Ascending aorta (tissue), 2 donors: ENCODE results near the gene CD300A. TPM values are rescaled to one million over a fixed set of nuclear protein-coding genes. Genes with fewer than 3 reads are reported as not detected.

Experiments
- DNase-seq, 2 donors: peaks; one replicate each; pipeline ENCODE4 v3.0.0-alpha.2; 2019; ENCODE audit warnings: low spot score in 2 of 2
- H3K27ac ChIP-seq, 2 donors: fragments of 200-600 bp; sonication (generic); one replicate each; pipeline ENCODE4 v1.5.1; 2016 to 2017; ENCODE audit warnings: mild to moderate bottlenecking in 1 of 2
- H3K27me3 ChIP-seq: fragments of 200-600 bp; sonication (generic); one replicate; pipeline ENCODE4 v1.5.1; 2017
- H3K36me3 ChIP-seq, 2 donors: fragments of 200-600 bp; sonication (generic); one replicate each; pipeline ENCODE4 v1.5.1; 2016
- H3K4me1 ChIP-seq, 2 donors: fragments of 200-600 bp; sonication (generic); one replicate each; pipeline ENCODE4 v1.5.1; 2016 to 2017; ENCODE audit warnings: mild to moderate bottlenecking in 1 of 2
- H3K4me3 ChIP-seq, 2 donors: fragments of 200-600 bp; sonication (generic); one replicate each; pipeline ENCODE4 v1.5.1; 2016 to 2017; ENCODE audit warnings: mild to moderate bottlenecking in 1 of 2
- H3K9me3 ChIP-seq, 2 donors: fragments of 200-600 bp; sonication (generic); one replicate each; pipeline ENCODE4 v1.5.1; 2016
- CTCF ChIP-seq, 3 experiments: fragments of 200-600 bp in 2 of 3; fragments of 450-650 bp in 1 of 3; sonication (generic) in 2 of 3; IDR thresholded peaks; one replicate each; pipeline ENCODE4 v1.5.1; 2016 to 2019; ENCODE audit warnings: antibody characterized with exemption in 3 of 3, mild to moderate bottlenecking in 1 of 3, moderate library complexity in 1 of 3
- intact Hi-C: fragments of 100-400 bp; cut with DNase I; formaldehyde crosslinking; loops from one replicate; pipeline ENCODE4 v1.15.1; 2023
- total RNA-seq: library from RNA; depleted of rRNA; stranded (reverse); fragments of >200 nt; gene quantifications from one replicate; pipeline ENCODE4 v1.1.0, GENCODE V29; 2016

CD300A gene
- total RNA-seq, 1 donor from 2014 or later, result 21.9 TPM

- H3K9me3 ChIP-seq, result no peaks in the 10 kb centered on the region
- H3K4me3 ChIP-seq, result no peak overlapping the region
- no peak for DNase-seq
- H3K36me3 ChIP-seq, result no peaks in the 10 kb centered on the region
- H3K4me1 ChIP-seq, result peaks cover 43 to 84% of the 10 kb centered on the region in 2 donors
- intact Hi-C loops, result loop anchor here (5.0 to 10.0 kb wide), 2 partner anchors 297 to 805 kb away; partner anchors contain the start of genes NHERF1 and SDK2
- H3K27ac ChIP-seq, result peak overlapping the region; percentile 94 to 98
- TF ChIP-seq CTCF (IDR thresholded peaks at IDR 0.05), result no peak
- H3K27me3 ChIP-seq, result no peaks in the 10 kb centered on the region
Observed at GRCh38 chr17:74450231-74450630, 16.2 kb upstream of the CD300A start.

- Histone ChIP-seq H3K27ac (peak overlapping the region; percentile 94 to 98), H3K27me3 (no peaks in the 10 kb centered on the region), H3K9me3 (no peaks in the 10 kb centered on the region), H3K4me1 (peaks cover 43 to 77% of the 10 kb centered on the region in 2 donors), H3K36me3 (no peaks in the 10 kb centered on the region), H3K4me3 (no peak overlapping the region)
- TF ChIP-seq CTCF (IDR thresholded peaks at IDR 0.05), result no peak
- intact Hi-C loops, result loop anchor here (5.0 to 10.0 kb wide), 2 partner anchors 296 to 806 kb away; partner anchors contain the start of genes NHERF1 and SDK2
- DNase-seq, result no peak
Observed at GRCh38 chr17:74450925-74451403, 15.5 kb upstream of the CD300A start.

GRCh38 chr17:74451557-74451956 is 14.9 kb upstream of the CD300A start:
- Histone ChIP-seq H3K9me3 (no peaks in the 10 kb centered on the region), H3K27ac (peak overlapping the region; percentile 94 to 98), H3K36me3 (no peaks in the 10 kb centered on the region), H3K27me3 (no peaks in the 10 kb centered on the region), H3K4me1 (peaks cover 43 to 71% of the 10 kb centered on the region in 2 donors), H3K4me3 (no peak overlapping the region)
- intact Hi-C loops, result loop anchor here (5.0 to 10.0 kb wide), 2 partner anchors 296 to 807 kb away; partner anchors contain the start of genes NHERF1 and SDK2
- TF ChIP-seq CTCF (IDR thresholded peaks at IDR 0.05), result no peak
- DNase-seq, result no peak

GRCh38 chr17:74452033-74452840 is 14.2 kb upstream of the CD300A start:
- no peak for TF ChIP-seq CTCF (IDR thresholded peaks at IDR 0.05)
- intact Hi-C loops, result loop anchor here (5.0 to 10.0 kb wide), 2 partner anchors 295 to 807 kb away; partner anchors contain the start of genes NHERF1 and SDK2
- peak overlapping the region; percentile 94 to 98 for H3K27ac ChIP-seq
- peaks cover 43 to 66% of the 10 kb centered on the region in 2 donors for H3K4me1 ChIP-seq
- H3K4me3 ChIP-seq, result no peak overlapping the region
- no peak for DNase-seq
- H3K27me3 ChIP-seq, result no peaks in the 10 kb centered on the region
- H3K9me3 ChIP-seq, result no peaks in the 10 kb centered on the region
- H3K36me3 ChIP-seq, result no peaks in the 10 kb centered on the region

- H3K27ac ChIP-seq, result peak overlapping the region; percentile 94 to 98
- intact Hi-C loops, result loop anchor here (5.0 to 10.0 kb wide), 2 partner anchors 294 to 808 kb away; partner anchors contain the start of genes NHERF1 and SDK2
- DNase-seq, result no peak
- peak overlapping the region; percentile 59 to 64 for H3K4me3 ChIP-seq
- TF ChIP-seq CTCF (IDR thresholded peaks at IDR 0.05), result no peak
- H3K9me3 ChIP-seq, result no peaks in the 10 kb centered on the region
- H3K4me1 ChIP-seq, result peaks cover 39 to 57% of the 10 kb centered on the region in 2 donors
- no peaks in the 10 kb centered on the region for H3K36me3 ChIP-seq
- no peaks in the 10 kb centered on the region for H3K27me3 ChIP-seq
Observed at GRCh38 chr17:74452841-74453661, 13.4 kb upstream of the CD300A start.
